ENCODE results near the gene B3GNT5.

Gene B3GNT5

GRCh38 chr3:183306798-183307671 lies 54.0 kb downstream of the B3GNT5 start:
- Histone ChIP-seq H3K9me3 (ENCODE audit: severe bottlenecking) (no peaks in the 10 kb centered on the region), H3K4me3 (ENCODE audit: low read depth, low read length) (no peak overlapping the region), H3K36me3 (no peaks in the 10 kb centered on the region), H3K27me3 (ENCODE audit: insufficient read depth, low read depth, severe bottlenecking) (no peaks in the 10 kb centered on the region), H3K27ac (no peak overlapping the region)
- TF ChIP-seq, protein P1, sequence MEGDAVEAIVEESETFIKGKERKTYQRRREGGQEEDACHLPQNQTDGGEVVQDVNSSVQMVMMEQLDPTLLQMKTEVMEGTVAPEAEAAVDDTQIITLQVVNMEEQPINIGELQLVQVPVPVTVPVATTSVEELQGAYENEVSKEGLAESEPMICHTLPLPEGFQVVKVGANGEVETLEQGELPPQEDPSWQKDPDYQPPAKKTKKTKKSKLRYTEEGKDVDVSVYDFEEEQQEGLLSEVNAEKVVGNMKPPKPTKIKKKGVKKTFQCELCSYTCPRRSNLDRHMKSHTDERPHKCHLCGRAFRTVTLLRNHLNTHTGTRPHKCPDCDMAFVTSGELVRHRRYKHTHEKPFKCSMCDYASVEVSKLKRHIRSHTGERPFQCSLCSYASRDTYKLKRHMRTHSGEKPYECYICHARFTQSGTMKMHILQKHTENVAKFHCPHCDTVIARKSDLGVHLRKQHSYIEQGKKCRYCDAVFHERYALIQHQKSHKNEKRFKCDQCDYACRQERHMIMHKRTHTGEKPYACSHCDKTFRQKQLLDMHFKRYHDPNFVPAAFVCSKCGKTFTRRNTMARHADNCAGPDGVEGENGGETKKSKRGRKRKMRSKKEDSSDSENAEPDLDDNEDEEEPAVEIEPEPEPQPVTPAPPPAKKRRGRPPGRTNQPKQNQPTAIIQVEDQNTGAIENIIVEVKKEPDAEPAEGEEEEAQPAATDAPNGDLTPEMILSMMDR (IDR thresholded peaks at IDR 0.05; ENCODE audit: low read depth, low read length): no peak
- DNase-seq: no peak

DNA sequence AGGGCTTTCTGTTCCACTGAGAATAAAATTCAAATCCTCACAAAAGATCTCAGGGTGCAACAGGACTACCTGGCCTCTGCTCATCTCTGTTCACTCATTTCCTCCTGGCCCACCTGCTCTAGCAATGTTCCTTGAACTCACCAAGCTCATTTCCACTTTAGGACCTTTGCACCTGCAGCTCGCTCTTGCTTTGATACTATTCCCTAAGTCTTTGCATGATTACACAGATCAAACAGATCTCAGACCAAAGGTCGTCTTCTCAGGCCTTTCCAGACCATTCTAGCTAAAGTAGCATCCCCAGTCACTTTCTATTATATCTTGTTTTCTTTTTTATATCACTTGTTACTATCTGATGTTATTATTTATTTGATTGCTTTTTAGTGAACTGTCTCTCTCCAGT lies 54.7 kb downstream of the B3GNT5 start:
- DNase-seq: no peak
- Histone ChIP-seq H3K27ac (no peak overlapping the region), H3K36me3 (no peaks in the 10 kb centered on the region)

DNA sequence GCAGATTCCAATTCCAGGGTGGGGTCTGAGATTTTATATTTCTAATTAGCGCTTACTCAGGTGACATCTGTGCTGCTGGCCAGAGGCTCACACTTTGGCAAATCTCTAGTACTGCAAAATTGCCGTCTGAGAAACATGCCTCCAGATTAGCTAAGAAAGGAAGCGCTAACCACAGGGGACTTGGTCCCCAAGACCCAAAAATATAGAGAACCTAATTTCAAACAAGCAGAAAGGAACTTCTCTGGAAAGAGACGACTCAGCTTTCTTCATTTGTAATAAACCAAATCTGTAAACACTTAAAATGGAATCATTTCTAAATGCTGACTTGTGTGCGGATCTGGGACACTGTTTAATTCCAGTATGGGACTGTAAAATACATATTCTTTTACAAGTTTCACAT lies 55.7 kb downstream of the B3GNT5 start:
- DNase-seq: no peak
- H3K9me3 ChIP-seq (ENCODE audit: severe bottlenecking): no peaks in the 10 kb centered on the region
- TF ChIP-seq, protein P1 (IDR thresholded peaks at IDR 0.05; ENCODE audit: low read depth, low read length): no peak
- H3K36me3 ChIP-seq: no peaks in the 10 kb centered on the region
- no peak overlapping the region for H3K27ac ChIP-seq
- H3K4me3 ChIP-seq (ENCODE audit: low read depth, low read length): no peak overlapping the region
- H3K27me3 ChIP-seq (ENCODE audit: insufficient read depth, low read depth, severe bottlenecking): no peaks in the 10 kb centered on the region

More for the DNA sequence above, 54.7 kb downstream of the B3GNT5 start:
- H3K9me3 ChIP-seq (ENCODE audit: severe bottlenecking): no peaks in the 10 kb centered on the region
- no peaks in the 10 kb centered on the region for H3K27me3 ChIP-seq (ENCODE audit: insufficient read depth, low read depth, severe bottlenecking)
- TF ChIP-seq, protein P1 (IDR thresholded peaks at IDR 0.05; ENCODE audit: low read depth, low read length): no peak
- no peak overlapping the region for H3K4me3 ChIP-seq (ENCODE audit: low read depth, low read length)

DNA sequence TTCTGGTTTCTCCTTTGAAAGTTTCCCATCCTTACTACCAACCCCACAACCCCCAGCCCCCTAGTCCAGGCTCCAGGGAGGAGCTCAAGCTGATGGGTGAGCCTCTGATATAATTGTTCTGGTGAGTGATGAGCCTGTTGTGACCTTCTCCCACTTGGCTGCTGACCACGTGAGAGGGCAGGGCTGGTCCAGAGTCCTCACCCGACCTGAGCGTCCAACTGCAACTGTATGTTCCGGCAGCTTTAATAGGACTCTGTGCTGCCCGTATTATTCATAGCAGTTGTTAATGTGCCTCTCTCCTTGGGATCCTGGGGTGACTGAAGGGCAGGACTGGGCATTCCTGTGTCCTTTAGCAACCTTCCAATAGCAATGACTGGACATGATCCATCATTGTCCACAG lies 56.2 kb downstream of the B3GNT5 start:
- Histone ChIP-seq H3K27ac (no peak overlapping the region), H3K4me3 (ENCODE audit: low read depth, low read length) (no peak overlapping the region), H3K9me3 (ENCODE audit: severe bottlenecking) (no peaks in the 10 kb centered on the region), H3K36me3 (no peaks in the 10 kb centered on the region), H3K27me3 (ENCODE audit: insufficient read depth, low read depth, severe bottlenecking) (no peaks in the 10 kb centered on the region)
- no peak for DNase-seq
- TF ChIP-seq, protein P1 (IDR thresholded peaks at IDR 0.05; ENCODE audit: low read depth, low read length): no peak

GRCh38 chr3:183310936-183311335 lies 57.9 kb downstream of the B3GNT5 start:
- no peak overlapping the region for H3K27ac ChIP-seq
- H3K27me3 ChIP-seq (ENCODE audit: insufficient read depth, low read depth, severe bottlenecking): no peaks in the 10 kb centered on the region
- H3K36me3 ChIP-seq: no peaks in the 10 kb centered on the region
- TF ChIP-seq, protein P1 (IDR thresholded peaks at IDR 0.05; ENCODE audit: low read depth, low read length): no peak
- no peaks in the 10 kb centered on the region for H3K9me3 ChIP-seq (ENCODE audit: severe bottlenecking)
- DNase-seq: no peak
- H3K4me3 ChIP-seq (ENCODE audit: low read depth, low read length): no peak overlapping the region

Measured in WERI-Rb-1 (cell line).